ENCODE data around the gene CAPN2. TPM values are rescaled to one million over a fixed set of nuclear protein-coding genes. Genes with fewer than 3 reads are reported as not detected.
"Not testable (repeated sequence)": the region's sequence is repeated elsewhere in the genome, so short reads cannot be mapped to it uniquely, and the experiment has no call there.

The CAPN2 gene
- polyA plus RNA-seq, 3 donors: 182 to 202 (median 191) TPM

DNA sequence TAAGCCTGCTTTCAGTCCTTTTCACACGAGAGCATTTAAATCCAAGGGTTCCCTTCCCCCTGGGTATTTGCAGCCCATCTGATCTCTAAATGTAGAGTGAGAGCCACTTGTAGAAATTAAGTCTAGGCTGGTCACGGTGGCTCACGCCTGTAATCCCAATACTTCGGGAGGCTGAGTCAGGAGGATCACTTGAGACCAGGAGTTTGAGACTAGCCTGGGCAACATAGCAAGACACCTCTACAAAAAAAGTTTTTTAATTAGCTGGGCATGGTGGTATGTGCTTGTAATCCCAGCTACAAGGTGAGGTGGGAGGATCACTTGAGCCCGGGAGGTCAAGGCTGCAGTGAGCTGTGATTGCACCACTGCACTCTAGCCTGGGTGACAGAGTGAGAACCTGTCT, 24.3 kb downstream of the CAPN2 start:
- not testable (repeated sequence) for DNase-seq (ENCODE audit: low read depth in 3 of 3, low spot score in 2 of 3)

DNA sequence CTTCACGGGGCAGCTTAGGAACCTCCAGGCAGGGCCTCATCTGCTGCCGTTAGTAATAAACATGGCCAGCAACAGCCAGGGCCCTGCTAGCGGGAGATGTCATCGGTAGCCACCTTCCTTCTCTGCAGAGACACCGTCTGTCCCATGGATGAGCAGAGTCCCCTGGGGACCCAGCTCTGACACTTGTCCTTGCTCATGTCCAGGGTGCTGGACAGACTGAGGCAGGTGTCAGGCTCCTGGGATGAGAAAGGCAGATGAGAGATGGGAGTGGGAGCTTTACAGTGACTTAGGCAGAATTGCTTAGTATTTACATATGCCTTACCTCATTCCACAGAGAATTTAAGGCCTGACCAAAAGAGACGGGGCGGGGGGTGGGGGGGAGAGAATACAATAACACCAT, 25.0 kb downstream of the CAPN2 start:
- no peak for DNase-seq (ENCODE audit: low read depth in 3 of 3, low spot score in 2 of 3)

GRCh38 chr1:223738465-223739365, 26.4 kb downstream of the CAPN2 start:
- DNase-seq (ENCODE audit: low read depth in 3 of 3, low spot score in 2 of 3): peak in 1 of 3 donors; percentile 71

DNA sequence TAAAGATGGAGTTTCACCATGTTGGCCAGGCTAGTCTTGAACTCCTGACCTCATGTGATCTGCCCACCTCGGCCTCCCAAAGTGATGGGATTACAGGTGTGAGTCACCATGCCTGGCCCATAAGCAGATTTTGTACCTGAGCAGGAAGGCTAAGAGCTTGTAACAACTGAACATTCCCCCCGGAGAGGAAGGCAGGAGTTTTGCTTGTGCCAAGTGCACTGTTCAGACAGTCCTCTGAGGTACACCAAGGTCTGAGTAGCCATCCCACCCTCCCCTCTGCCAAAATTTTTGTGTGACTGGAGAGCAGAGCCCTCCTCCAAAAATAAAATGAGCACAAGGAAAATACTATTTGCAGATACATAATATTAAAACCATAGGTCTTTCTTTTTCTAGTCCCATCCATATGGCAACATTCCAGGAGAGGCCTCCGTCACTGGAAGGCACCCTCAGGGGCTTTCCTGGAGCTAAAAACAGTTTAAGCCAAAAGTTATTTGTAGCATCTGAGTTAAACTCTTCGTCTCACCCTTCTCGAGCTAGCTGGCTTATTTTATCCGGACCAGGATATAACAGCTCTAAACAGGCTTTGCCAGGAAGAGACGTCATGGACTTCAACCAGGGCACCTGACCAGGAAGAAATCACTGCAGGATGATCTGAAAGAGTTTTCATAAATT, 27.2 kb downstream of the CAPN2 start:
- no peak for DNase-seq (ENCODE audit: low read depth in 3 of 3, low spot score in 2 of 3)

DNA sequence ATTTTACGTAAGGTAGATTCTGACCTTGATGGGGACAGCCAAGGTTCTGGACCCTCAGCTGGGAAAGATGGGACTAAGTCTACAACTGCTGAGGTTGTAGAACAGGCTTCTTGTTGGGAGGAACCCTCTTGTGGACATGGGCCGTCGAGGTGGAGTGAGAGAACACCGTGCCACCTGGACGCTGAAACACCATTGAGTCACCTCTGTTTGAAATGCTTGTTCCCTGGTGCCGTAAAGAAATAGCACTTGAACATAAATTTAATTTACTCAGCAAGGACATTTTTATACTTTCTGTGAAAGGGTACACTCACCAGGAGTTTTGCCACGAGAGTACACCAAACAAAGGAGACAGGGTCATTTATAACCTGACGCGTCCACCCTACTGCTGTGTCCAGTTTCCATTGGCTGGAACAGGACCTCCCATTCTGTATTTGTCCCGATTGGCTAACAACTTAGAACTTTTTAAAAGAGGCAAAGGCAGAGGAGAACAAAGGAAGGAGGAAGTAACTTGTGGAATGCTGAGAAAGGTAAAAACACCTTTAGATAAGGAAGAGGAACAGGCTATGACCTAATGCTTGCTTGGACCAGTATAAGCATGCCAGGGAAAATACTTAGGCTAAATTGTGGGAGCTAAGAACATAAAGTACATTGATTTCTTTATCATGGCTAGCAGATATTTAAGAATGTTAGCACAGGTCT, 27.8 kb downstream of the CAPN2 start:
- not testable (repeated sequence) for DNase-seq (ENCODE audit: low read depth in 3 of 3, low spot score in 2 of 3)

GRCh38 chr1:223741861-223742260, 29.5 kb downstream of the CAPN2 start:
- DNase-seq (ENCODE audit: low read depth in 3 of 3, low spot score in 2 of 3): no peak

DNA sequence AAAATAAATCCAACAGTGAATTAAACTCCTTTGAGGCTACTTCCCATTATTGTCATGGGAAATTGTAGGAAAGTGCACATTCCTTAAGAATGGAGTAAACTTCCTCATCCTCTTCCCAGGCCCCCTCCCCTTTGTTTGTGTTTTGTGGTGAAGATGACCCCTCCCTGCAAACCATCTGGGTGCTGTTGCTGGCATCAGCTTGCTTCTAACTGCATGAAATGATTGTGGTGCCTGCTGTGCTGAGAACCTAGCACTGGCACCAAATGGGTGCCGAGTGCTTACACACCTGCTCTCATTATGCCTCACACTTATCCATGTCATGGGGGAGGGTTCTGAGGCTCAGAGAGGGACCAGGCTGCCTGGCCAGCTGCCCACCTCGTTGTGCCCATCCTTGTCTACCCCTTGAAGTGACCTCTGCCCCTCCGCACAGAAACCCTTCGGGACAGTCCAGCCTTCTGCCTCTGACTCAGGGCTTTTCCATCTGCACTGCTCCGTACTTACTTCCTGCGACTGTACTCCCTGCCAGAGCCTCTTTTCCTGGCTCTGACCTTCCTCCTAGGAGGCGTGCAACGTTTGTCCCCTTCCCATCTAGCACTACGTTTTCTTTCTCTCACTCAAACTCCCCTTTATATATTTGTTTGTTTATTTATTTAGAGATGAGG, 30.6 kb downstream of the CAPN2 start:
- DNase-seq (ENCODE audit: low read depth in 3 of 3, low spot score in 2 of 3): no peak

DNA sequence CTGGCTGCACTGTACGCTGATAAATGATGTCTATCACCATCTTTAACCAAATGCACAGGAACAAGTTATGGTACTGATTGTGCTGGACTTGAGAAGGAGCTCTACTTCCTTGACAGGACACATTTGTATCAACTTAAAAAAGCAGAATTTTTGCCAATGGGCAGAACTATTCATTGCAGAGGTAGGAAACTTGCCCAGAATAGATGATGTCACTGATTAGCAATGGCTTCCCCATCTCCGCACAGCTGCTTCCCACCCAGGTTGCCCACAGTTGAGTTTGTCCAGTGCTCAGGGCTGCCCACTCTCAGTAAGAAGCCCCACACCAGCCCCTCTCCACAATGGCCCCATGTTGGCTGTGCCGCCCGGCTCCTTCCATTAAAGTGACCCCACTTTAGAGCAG, 33.4 kb downstream of the CAPN2 start:
- DNase-seq (ENCODE audit: low read depth in 3 of 3, low spot score in 2 of 3): no peak

DNA sequence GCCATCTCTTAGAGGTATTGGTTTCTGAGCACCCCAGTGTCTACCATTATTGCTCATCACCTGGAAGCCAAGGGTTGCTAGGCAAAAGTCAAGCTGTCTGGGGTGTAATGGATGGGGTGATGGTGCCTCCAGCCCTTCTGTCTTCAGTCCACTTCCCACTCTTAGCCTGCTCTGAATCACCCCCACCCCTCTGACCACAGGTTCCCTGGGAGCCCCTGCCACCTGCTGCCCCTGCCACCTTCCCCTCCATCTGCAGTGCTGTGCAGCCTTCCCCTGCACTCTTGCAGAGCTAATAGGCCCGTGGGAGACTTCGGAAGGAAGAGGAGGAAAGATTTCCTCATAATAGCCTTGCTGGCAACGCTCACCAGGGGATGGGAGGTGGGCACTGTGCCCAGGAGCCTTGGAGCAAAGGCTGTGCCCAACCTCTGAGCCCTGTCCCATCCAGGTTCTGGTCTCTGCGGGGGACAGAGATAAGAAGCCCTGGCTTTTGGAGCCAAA, 35.5 kb downstream of the CAPN2 start:
- no peak for DNase-seq (ENCODE audit: low read depth in 3 of 3, low spot score in 2 of 3)

GRCh38 chr1:223748405-223748772, 36.0 kb downstream of the CAPN2 start:
- no peak for DNase-seq (ENCODE audit: low read depth in 3 of 3, low spot score in 2 of 3)

DNA sequence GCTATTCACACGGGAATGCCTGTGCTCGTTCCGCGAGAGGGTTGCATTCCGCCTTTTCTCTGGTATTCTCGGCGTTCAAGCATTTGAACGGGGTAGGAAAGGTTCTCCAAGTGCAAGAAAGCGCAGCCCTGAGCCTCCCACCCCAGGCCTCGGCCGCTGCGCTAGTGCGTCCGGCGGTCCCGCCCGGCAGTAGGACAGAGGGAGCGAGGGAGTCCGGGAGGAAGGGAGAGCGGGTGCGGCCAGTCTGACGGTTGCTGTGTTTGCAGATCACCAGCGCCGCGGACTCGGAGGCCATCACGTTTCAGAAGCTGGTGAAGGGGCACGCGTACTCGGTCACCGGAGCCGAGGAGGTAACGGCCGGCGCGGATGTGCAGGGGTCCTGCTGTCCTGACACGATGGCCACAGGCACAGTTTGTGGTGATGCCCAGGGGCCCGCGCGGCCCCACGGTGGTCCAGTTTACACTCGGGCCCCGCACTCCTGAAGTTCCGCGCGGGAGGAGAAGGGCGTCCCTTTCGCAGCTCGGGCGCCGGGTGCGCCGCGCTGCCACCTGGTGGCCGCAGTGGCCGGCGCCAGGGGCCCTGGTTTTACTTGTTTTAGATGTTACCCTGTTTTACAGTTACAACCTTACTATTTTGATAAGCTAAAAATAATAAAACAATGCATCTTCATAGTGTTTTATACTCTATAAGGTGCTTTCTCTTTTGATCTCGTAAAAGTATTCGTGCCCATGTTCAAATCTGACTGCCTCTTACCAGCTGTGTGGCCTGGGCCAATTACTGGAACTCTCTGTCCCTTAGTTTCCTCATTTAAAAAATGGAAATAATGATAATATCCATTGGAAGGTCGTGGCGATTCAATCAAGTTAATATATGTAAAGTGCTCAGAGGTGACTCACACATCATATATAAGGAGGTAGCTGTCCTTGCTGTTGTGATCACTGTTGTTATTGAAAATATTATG, 36.7 kb downstream of the CAPN2 start:
- DNase-seq (ENCODE audit: low read depth in 3 of 3, low spot score in 2 of 3): no peak

- no peak for DNase-seq (ENCODE audit: low read depth in 3 of 3, low spot score in 2 of 3)
Measured at GRCh38 chr1:223750730-223751570, 38.6 kb downstream of the CAPN2 start.

DNA sequence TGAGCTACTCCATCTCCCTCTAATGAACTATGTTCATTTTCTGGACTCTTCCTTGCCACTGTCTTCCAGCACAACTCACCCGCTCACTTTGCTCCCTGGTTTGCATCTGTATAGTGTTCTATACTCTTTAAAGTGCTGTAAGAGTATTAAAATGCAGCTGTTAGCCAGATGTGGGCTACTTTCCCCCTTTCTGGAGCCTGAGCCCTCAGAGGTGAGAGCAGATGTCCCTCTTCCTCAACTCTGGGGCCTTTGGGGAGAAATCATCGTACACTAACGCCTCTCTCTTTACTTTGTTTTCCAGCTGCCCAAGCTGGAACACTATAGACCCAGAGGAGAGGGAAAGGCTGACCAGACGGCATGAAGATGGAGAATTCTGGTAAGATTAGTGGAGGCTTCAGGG, 39.4 kb downstream of the CAPN2 start:
- DNase-seq (ENCODE audit: low read depth in 3 of 3, low spot score in 2 of 3): no peak

DNA sequence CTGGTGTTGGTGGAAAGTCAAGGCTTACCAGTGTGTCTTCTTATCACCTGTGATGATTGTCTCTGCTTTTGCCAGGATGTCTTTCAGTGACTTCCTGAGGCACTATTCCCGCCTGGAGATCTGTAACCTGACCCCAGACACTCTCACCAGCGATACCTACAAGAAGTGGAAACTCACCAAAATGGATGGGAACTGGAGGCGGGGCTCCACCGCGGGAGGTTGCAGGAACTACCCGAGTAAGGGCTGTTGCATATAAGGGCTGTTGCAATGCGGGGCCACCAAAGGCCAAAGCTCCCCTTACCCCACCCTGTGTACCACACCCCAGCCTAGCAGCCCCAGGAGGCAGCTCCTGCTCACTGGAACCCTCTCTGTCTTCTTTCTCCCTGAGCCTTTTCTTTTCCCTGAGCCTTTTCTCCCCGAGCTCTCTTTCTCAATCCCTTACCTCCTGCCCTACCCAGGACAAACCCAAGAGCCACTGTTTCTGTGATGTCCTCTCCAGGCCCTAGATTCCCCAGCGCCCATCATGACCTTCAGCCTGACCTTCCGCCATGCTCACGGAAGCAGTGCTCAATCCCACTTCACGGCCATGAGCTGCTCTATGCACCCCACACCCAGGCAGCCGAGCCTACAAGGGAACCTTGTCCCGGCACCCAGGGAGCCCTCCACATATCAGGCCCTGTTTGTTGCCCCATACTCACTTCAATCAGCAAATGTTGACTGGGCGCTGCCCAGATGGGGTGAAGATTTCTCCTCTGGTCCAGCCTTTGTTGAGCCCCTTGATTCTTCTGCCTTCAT, 40.6 kb downstream of the CAPN2 start:
- no peak for DNase-seq (ENCODE audit: low read depth in 3 of 3, low spot score in 2 of 3)

DNA sequence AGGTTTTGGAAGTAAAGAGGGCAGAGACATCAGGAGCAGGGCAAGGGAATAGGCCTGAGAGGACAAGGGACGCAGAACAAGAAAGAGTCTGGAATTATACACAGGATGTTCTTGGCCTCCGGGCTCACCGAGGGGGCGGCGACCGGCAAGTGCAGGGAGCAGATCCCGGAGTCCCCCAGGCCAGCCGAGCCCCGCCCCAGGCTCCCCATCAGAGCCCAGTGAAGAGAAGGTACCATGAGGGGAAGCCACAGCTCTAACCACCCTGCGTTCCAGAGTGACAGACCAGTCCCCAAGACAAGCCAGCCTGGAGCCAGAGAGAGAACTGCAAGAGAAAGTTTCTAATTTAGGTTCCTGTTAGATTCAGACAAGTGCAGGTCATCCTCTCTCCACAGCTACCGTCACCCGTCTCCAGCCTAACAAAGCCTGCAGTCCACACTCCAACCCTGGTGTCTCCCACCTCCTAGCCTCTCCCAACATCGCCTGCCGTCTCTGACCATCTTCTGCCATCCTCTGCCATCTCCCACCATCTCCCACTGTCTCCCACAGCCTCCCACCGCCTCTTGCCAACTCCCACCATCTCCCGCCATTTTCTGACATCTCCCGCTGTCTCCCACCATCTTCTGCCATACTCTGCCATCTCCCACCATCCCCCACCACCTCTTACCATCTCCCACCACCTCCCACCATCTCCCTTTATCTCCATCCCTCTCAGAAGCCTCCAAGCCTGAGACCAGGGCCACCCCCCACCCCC, 42.5 kb downstream of the CAPN2 start:
- no peak for DNase-seq (ENCODE audit: low read depth in 3 of 3, low spot score in 2 of 3)

- DNase-seq (ENCODE audit: low read depth in 3 of 3, low spot score in 2 of 3): no peak
Measured at GRCh38 chr1:223755432-223755792, 43.1 kb downstream of the CAPN2 start.
